GM23248 (cell line): ENCODE measurements around the gene PPT2.

Experiments used
- EZH2 ChIP-seq: fragments of 200-600 bp; sonication (generic); IDR thresholded peaks from 2 replicates; pipeline ENCODE4 v1.6.1; 2018; ENCODE audit warnings: antibody characterized with exemption, mild to moderate bottlenecking; ENCODE audit not compliant: insufficient read depth, poor library complexity, severe bottlenecking
- EZH2phosphoT487 ChIP-seq: fragments of 200-600 bp; sonication (generic); IDR thresholded peaks from 2 replicates; pipeline ENCODE4 v1.6.1; 2018; ENCODE audit warnings: antibody characterized with exemption, moderate library complexity, mild to moderate bottlenecking, low read depth; ENCODE audit not compliant: insufficient read depth

DNA sequence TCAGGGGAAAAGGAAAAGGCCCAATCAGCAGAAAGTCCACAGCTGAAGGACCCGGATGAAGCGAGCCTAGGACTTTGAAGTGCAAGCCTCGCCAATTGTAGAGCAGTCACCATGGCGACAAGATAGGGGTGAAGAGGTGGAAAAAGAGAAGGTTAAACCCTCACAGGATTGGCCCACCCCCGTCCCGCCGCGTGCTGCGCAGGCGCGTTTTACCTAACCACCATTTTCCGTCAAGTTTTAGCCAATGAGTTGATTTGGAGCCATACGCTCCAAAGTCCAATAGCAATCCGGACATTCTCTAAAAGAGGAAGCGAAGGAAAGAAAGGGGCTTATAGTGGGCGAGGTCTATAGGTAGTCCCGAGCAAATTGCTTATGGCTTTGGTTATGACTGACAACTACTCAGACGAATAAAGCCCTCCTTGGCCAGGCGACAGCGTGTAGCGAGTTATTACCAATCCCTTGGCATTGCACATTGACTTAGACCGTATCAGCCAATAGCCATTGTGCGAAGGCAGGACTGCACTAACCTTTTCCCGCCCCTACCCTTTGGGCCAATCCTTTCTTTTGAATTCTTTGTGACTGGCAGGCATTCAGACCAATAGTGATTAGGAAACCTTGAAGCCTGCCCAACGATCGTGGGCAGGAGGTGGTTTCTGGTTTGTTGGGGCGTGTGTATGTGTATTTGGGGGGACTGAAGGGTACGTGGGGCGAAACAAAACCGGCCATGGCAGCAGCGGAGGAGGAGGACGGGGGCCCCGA, 24.0 kb downstream of the PPT2 start, which contains the start of gene RNF5:
- TF ChIP-seq EZH2 (no peak), EZH2phosphoT487 (no peak)
